Limb (tissue), 2 donors: Measurements from ENCODE around the gene MACROD2.
A peak's percentile ranks its signal among the peaks of the same experiment; 100 is the strongest.
"Not testable (repeated sequence)": the region's sequence is repeated elsewhere in the genome, so short reads cannot be mapped to it uniquely, and the experiment has no call there.

Experiments
- DNase-seq, 2 donors: peaks; one replicate each; pipeline ENCODE4 v3.0.0-alpha.2; 2016; ENCODE audit errors: extremely low spot score in 2 of 2

Gene MACROD2

DNA sequence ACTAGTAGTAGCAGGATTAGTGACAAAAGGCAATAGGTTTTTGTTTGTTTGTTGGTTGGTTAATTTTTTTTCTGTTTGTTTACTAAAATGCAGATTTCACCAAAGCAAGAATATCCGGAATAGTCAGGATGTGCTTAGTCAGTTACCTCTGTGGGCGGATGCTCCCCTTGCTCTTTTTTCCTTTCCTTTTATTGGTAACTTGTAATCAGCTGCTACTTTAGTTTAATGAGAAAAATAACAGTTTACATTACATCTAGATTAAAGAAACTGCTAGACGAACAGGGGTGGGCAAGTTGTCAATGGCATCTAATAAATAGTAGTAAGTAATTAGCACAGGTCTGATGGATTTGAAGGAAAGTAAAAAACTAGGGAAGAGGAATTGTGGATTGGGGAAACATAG is 989.0 kb downstream of the MACROD2 start:
- no peak for DNase-seq

- no peak for DNase-seq
These were observed 989.7 kb downstream of the MACROD2 start for GRCh38 chr20:14984768-14985622.

GRCh38 chr20:14986026-14986655 is 990.8 kb downstream of the MACROD2 start:
- DNase-seq = no peak

- no peak for DNase-seq
These were observed 991.3 kb downstream of the MACROD2 start for GRCh38 chr20:14986656-14987055.

- no peak for DNase-seq
These were observed 994.4 kb downstream of the MACROD2 start for GRCh38 chr20:14989535-14990290.

DNA sequence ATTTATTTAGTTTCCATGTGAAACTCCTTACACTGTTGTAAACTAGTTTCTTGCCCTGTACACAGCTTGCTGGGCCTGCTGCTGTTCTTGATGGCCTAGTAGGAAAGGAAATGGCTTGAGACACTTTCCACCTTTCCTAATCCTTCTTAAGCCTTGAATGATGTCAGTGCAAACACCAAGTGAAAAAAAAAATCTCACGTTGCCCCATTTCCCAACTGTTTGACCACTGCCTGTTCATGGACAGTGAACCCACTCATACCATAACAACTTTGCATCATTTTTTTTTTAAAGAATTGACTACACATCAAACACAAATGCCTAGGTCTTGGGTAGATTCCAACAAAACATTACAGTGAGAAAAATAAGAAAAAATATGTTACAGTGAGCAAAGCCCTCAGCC is 995.7 kb downstream of the MACROD2 start:
- no peak for DNase-seq

- no peak for DNase-seq
These were observed 996.8 kb downstream of the MACROD2 start for GRCh38 chr20:14992153-14992552.

- DNase-seq = peak in 1 of 2 donors; percentile 17
These were observed 997.6 kb downstream of the MACROD2 start for GRCh38 chr20:14992961-14993360.

- no peak for DNase-seq
These were observed 1001.8 kb downstream of the MACROD2 start for GRCh38 chr20:14996883-14997672.

DNA sequence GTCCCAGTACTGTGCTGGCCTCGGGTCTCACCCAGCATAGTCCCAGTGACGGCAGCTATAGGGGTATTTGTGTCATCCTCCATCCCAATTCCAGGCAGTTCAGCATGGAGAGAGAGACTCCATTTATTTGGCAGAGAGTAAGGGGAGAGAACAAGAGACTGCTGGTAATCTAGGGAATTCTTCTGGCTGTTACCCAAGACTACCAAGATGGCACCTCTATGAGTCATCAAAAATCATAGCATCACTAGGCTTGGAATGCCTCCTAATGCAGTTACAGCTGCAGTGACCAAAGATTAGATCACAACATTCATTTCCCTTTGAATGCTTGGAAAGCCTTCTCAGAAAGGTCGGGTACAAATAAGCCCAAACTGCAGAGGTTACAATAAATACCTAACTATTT is 1002.5 kb downstream of the MACROD2 start:
- no peak for DNase-seq

GRCh38 chr20:15005300-15005986 is 1010.1 kb downstream of the MACROD2 start:
- DNase-seq = no peak

- no peak for DNase-seq
These were observed 1016.3 kb downstream of the MACROD2 start for GRCh38 chr20:15011631-15012030.

DNA sequence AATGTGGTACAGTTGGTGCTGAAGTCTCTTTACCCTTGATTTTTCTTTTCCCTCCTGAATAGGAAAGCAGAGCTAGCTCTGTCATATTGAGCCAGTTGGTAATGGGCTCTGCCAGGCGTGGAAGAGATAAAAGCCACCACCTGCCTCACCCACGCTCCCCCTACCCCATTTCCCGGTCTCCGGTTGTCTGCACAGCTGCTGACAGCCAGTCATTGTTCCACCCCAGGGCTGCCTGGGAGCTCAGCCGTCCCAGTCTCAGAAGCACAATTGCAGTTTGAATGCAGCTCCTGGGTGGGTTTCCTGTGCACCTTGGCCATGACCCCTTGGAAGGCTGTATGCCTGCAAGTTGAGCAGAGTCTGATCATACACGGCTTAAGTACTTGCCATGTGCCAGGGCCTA is 1017.2 kb downstream of the MACROD2 start:
- DNase-seq = peak in 1 of 2 donors; percentile 55

DNA sequence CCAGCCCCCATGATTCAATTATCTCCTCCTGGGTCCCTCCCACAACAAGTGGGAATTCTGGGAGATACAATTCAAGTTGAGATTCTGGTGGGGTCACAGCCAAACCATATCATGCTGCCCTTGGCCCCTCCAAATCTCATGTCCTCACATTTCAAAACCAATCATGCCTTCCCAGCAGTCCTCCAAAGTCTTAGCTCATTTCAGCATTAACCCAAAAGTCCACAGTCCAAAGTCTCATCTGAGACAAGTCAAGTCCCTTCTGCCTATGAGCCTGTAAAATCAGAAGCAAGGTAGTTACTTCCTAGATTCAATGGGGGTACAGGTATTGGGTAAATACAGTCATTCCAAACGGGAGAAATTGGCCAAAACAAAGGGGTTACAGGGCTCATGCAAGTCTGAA is 1021.6 kb downstream of the MACROD2 start:
- DNase-seq = not testable (repeated sequence)

DNA sequence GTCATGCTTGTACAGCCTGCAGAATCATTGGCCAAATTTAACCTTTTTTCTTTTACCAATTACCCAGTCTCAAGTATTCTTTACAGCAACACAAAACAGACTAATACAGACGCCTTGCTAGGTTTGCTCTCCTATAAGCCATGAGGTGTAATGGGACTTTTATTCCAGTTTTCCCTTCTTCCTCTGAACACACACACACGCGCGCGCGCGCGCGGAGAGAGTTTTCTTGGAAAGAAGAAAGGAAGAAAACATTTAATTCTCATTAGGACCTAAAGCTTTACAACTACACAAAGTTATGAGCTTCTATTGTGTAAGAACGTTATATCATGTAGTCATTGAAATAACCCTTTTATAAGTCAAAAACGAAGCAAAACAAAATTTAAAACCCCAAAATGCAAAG is 1023.6 kb downstream of the MACROD2 start:
- no peak for DNase-seq

- DNase-seq = no peak
These were observed 1025.5 kb downstream of the MACROD2 start for GRCh38 chr20:15020845-15021244.

DNA sequence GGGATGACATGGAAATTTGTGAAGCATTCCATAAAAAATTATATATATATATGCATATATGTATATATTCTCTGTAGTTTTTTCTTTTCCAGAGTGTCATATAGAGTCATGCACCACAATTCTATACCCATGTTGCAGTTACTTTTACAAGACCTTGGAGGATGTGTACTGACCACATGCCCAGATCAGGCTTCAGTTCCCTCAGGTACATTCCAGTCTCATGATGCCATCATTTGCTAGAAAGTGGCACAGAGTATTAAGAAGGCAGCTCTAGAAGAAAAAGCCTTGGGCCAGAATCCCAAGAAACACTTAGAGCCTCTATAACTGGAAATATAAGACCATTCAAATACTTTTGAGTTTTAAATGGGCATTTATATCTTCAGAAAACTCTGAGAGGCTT is 1027.6 kb downstream of the MACROD2 start:
- no peak for DNase-seq

GRCh38 chr20:15026759-15027158 is 1031.4 kb downstream of the MACROD2 start:
- no peak for DNase-seq

GRCh38 chr20:15030826-15031225 is 1035.5 kb downstream of the MACROD2 start:
- no peak for DNase-seq

GRCh38 chr20:15031546-15032351 is 1036.4 kb downstream of the MACROD2 start:
- no peak for DNase-seq
